GM23248 (cell line): ENCODE measurements around the gene BCL2.

Experiments used
- EZH2 ChIP-seq: fragments of 200-600 bp; sonication (generic); IDR thresholded peaks from 2 replicates; pipeline ENCODE4 v1.6.1; 2018; ENCODE audit warnings: antibody characterized with exemption, mild to moderate bottlenecking; ENCODE audit not compliant: insufficient read depth, poor library complexity, severe bottlenecking
- EZH2phosphoT487 ChIP-seq: fragments of 200-600 bp; sonication (generic); IDR thresholded peaks from 2 replicates; pipeline ENCODE4 v1.6.1; 2018; ENCODE audit warnings: antibody characterized with exemption, moderate library complexity, mild to moderate bottlenecking, low read depth; ENCODE audit not compliant: insufficient read depth

DNA sequence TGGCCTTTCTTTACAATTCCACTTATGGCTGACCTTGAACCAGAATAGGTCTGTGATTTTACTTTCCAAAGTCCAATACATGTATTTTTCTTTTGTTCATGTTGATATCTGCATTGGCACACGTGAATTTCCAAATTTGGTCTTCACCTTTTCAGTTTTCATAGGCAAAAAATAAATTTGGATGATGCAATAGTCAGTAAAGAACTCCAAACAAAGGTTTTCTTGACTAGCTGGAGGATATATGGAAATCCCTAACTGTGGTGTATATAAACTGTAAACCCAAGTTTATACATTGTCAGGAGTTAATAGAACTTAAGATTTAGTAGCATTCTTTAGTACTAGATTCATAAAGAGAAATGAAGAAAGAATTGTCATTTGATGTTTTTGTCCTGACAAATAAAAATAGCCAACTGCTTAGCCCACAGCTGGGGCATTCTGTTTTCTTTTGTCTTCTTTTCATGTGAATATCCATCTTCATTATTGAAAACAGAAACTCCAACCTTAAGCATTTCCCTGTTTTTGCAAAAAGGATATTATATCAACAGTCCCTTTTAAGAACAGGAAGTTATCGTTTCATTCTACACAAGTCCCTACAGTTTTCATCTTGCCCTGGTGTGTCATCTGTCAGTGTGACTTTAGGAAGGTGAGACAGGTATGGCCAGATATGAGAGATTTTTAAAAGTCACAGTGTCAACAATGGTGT is 132.9 kb downstream of the BCL2 start:
- TF ChIP-seq EZH2phosphoT487 (no peak), EZH2 (no peak)
